H1 (cell line): ENCODE data around the gene PLD6. TPM values are rescaled to one million over a fixed set of nuclear protein-coding genes. Genes with fewer than 3 reads are reported as not detected.

ENCODE experiments used
- FOSL1 ChIP-seq: IDR thresholded peaks from 2 replicates; pipeline ENCODE4 v1.6.1; 2011; ENCODE audit warnings: mild to moderate bottlenecking, low read depth, low read length, moderate library complexity; ENCODE audit not compliant: insufficient read depth
- SRF ChIP-seq: IDR thresholded peaks from 2 replicates; pipeline ENCODE4 v1.6.1; 2011; ENCODE audit warnings: mild to moderate bottlenecking, low read depth, low read length, moderate library complexity
- polyA plus RNA-seq, 7 experiments: library from polyadenylated mRNA; depleted of rRNA in 3 of 7; stranded (reverse) in 5 of 7; unstranded in 2 of 7; fragments of >200 nt in 5 of 7; fragments of 200-250 nt in 2 of 7; gene quantifications; 1 replicate in 5 of 7; 2 replicates in 1 of 7; 4 replicates in 1 of 7; pipeline versions ENCODE4 v1.2.1 to v1.2.3, GENCODE V29; 2011 to 2013; ENCODE audit warnings: missing spikeins in 2 of 7, mixed read lengths in 2 of 7
- total RNA-seq: library from RNA; stranded (reverse); fragmentation: NEBNext Ultra II Directional; extraction: Animal tissue kit (Norgen Biotek cat#: 25700); gene quantifications from 2 replicates; pipeline ENCODE4 v1.2.1, GENCODE V29; 2021
- TF ChIP-seq, protein P1 (sequence below): fragments of 300-600 bp; sonication (generic); IDR thresholded peaks from 2 replicates; pipeline ENCODE4 v1.7.1; 2012; ENCODE audit warnings: low read length, moderate library complexity, mild to moderate bottlenecking, inconsistent platforms; ENCODE audit not compliant: insufficient replicate concordance

PLD6 gene
- total and polyA plus RNA-seq, 2 of the 8 experiments (the other 6 are each of a cell fraction or from before 2014, with no cell fraction given): 0.20 to 0.22 TPM

GRCh38 chr17:17188586-17188985 lies 17.5 kb downstream of the PLD6 start (continued):
- TF ChIP-seq, protein P1, sequence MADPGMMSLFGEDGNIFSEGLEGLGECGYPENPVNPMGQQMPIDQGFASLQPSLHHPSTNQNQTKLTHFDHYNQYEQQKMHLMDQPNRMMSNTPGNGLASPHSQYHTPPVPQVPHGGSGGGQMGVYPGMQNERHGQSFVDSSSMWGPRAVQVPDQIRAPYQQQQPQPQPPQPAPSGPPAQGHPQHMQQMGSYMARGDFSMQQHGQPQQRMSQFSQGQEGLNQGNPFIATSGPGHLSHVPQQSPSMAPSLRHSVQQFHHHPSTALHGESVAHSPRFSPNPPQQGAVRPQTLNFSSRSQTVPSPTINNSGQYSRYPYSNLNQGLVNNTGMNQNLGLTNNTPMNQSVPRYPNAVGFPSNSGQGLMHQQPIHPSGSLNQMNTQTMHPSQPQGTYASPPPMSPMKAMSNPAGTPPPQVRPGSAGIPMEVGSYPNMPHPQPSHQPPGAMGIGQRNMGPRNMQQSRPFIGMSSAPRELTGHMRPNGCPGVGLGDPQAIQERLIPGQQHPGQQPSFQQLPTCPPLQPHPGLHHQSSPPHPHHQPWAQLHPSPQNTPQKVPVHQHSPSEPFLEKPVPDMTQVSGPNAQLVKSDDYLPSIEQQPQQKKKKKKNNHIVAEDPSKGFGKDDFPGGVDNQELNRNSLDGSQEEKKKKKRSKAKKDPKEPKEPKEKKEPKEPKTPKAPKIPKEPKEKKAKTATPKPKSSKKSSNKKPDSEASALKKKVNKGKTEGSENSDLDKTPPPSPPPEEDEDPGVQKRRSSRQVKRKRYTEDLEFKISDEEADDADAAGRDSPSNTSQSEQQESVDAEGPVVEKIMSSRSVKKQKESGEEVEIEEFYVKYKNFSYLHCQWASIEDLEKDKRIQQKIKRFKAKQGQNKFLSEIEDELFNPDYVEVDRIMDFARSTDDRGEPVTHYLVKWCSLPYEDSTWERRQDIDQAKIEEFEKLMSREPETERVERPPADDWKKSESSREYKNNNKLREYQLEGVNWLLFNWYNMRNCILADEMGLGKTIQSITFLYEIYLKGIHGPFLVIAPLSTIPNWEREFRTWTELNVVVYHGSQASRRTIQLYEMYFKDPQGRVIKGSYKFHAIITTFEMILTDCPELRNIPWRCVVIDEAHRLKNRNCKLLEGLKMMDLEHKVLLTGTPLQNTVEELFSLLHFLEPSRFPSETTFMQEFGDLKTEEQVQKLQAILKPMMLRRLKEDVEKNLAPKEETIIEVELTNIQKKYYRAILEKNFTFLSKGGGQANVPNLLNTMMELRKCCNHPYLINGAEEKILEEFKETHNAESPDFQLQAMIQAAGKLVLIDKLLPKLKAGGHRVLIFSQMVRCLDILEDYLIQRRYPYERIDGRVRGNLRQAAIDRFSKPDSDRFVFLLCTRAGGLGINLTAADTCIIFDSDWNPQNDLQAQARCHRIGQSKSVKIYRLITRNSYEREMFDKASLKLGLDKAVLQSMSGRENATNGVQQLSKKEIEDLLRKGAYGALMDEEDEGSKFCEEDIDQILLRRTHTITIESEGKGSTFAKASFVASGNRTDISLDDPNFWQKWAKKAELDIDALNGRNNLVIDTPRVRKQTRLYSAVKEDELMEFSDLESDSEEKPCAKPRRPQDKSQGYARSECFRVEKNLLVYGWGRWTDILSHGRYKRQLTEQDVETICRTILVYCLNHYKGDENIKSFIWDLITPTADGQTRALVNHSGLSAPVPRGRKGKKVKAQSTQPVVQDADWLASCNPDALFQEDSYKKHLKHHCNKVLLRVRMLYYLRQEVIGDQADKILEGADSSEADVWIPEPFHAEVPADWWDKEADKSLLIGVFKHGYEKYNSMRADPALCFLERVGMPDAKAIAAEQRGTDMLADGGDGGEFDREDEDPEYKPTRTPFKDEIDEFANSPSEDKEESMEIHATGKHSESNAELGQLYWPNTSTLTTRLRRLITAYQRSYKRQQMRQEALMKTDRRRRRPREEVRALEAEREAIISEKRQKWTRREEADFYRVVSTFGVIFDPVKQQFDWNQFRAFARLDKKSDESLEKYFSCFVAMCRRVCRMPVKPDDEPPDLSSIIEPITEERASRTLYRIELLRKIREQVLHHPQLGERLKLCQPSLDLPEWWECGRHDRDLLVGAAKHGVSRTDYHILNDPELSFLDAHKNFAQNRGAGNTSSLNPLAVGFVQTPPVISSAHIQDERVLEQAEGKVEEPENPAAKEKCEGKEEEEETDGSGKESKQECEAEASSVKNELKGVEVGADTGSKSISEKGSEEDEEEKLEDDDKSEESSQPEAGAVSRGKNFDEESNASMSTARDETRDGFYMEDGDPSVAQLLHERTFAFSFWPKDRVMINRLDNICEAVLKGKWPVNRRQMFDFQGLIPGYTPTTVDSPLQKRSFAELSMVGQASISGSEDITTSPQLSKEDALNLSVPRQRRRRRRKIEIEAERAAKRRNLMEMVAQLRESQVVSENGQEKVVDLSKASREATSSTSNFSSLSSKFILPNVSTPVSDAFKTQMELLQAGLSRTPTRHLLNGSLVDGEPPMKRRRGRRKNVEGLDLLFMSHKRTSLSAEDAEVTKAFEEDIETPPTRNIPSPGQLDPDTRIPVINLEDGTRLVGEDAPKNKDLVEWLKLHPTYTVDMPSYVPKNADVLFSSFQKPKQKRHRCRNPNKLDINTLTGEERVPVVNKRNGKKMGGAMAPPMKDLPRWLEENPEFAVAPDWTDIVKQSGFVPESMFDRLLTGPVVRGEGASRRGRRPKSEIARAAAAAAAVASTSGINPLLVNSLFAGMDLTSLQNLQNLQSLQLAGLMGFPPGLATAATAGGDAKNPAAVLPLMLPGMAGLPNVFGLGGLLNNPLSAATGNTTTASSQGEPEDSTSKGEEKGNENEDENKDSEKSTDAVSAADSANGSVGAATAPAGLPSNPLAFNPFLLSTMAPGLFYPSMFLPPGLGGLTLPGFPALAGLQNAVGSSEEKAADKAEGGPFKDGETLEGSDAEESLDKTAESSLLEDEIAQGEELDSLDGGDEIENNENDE: no peak
- TF ChIP-seq FOSL1: no peak
- TF ChIP-seq SRF: no peak
